CD4-positive, alpha-beta T cell (primary cell): ENCODE measurements around the gene CCDC27. TPM values are rescaled to one million over a fixed set of nuclear protein-coding genes. Genes with fewer than 3 reads are reported as not detected.

Experiments
- ATAC-seq: fragments of 200-7000 bp; cut with Tn5 transposase; one replicate; pipeline ENCODE4 v1.10.0; 2022; ENCODE audit warnings: mild to moderate bottlenecking; ENCODE audit not compliant: poor library complexity
- CTCF ChIA-PET: fragments of 350-600 bp; sonication (Branson Sonifier 250); formaldehyde crosslinking; loops from one replicate; lab custom pipeline; 2021; ENCODE audit warnings: antibody characterized with exemption, inconsistent platforms; lab: Charles Lee
- POLR2A ChIA-PET: fragments of 350-600 bp; sonication (Branson Sonifier 250); formaldehyde crosslinking; loops from one replicate; lab custom pipeline; 2021; ENCODE audit warnings: antibody characterized with exemption, inconsistent platforms; lab: Charles Lee
- DNase-seq, 14 experiments: peaks; one replicate each; pipeline ENCODE4 v3.0.0-alpha.2; 2013 to 2020; ENCODE audit warnings: mixed read lengths in 2 of 14
- H3K27ac ChIP-seq, 2 donors: one replicate each; pipeline versions ENCODE4 v1.5.1 to v1.7.0; 2013; ENCODE audit warnings: low read length in 2 of 2, low read depth in 1 of 2, mild to moderate bottlenecking in 1 of 2
- H3K27me3 ChIP-seq, 2 experiments: 1 replicate in 1 of 2; 2 replicates in 1 of 2; pipeline versions ENCODE4 v1.6.1 to v1.7.0; 2013; ENCODE audit warnings: low read length in 2 of 2, control low read depth in 1 of 2, mild to moderate bottlenecking in 1 of 2, moderate library complexity in 1 of 2; ENCODE audit not compliant: insufficient read depth in 2 of 2, control insufficient read depth in 1 of 2
- H3K36me3 ChIP-seq: one replicate; pipeline ENCODE4 v1.6.1; 2013; ENCODE audit warnings: low read length, control low read depth; ENCODE audit not compliant: insufficient read depth
- H3K4me1 ChIP-seq: one replicate; pipeline ENCODE4 v1.6.1; 2013; ENCODE audit warnings: low read length, control low read depth; ENCODE audit not compliant: insufficient read depth
- H3K4me3 ChIP-seq: one replicate; pipeline ENCODE4 v1.5.1; 2013; ENCODE audit warnings: mild to moderate bottlenecking, low read length, moderate library complexity
- H3K9me3 ChIP-seq, 2 experiments: 1 replicate in 1 of 2; 2 replicates in 1 of 2; pipeline versions ENCODE4 v1.6.1 to v1.7.0; 2013; ENCODE audit warnings: low read length in 2 of 2, mild to moderate bottlenecking in 2 of 2, control low read depth in 1 of 2, moderate library complexity in 1 of 2; ENCODE audit not compliant: control insufficient read depth in 1 of 2, insufficient read depth in 1 of 2
- H3K27ac Mint-ChIP-seq: one replicate; pipeline ENCODE4 v1.8.0; 2020; ENCODE audit warnings: mixed read lengths
- H3K27me3 Mint-ChIP-seq: one replicate; pipeline ENCODE4 v1.8.0; 2021; ENCODE audit warnings: mixed read lengths
- H3K36me3 Mint-ChIP-seq: one replicate; pipeline ENCODE4 v1.8.0; 2021; ENCODE audit warnings: low read depth, mixed read lengths
- H3K4me1 Mint-ChIP-seq: one replicate; pipeline ENCODE4 v1.8.0; 2021; ENCODE audit warnings: low read depth, mixed read lengths
- H3K4me3 Mint-ChIP-seq: one replicate; pipeline ENCODE4 v1.8.0; 2020; ENCODE audit warnings: mild to moderate bottlenecking, mixed read lengths
- H3K9me3 Mint-ChIP-seq: one replicate; pipeline ENCODE4 v1.8.0; 2020; ENCODE audit warnings: mixed read lengths
- intact Hi-C, 2 experiments: fragments of 100-400 bp; cut with DNase I in 1 of 2; cut with micrococcal nuclease in 1 of 2; formaldehyde crosslinking; loops; one replicate each; pipeline versions ENCODE4 v1.15.1 to v1.9.0; 2023 to 2025; cut with DNase I, micrococcal nuclease
- total RNA-seq, 174 experiments: library from RNA in 2 of 174; stranded (reverse) in 2 of 174; gene quantifications; one replicate each; pipeline ENCODE4 v1.2.3 and lab custom pipeline; 2021 to 2026
- TF ChIP-seq, protein P1 (sequence below): fragments of 200-600 bp; IDR thresholded peaks from one replicate; pipeline ENCODE4 v1.8.0; 2022; ENCODE audit warnings: antibody characterized with exemption, mild to moderate bottlenecking

Gene CCDC27
- total RNA-seq, 2 experiments from 2014 or later, result not detected

- H3K9me3 ChIP-seq, result no peaks in the 10 kb centered on the region
- Mint-ChIP-seq H3K36me3 (no peaks in the 10 kb centered on the region), H3K27me3 (peaks cover 10% of the 10 kb centered on the region), H3K27ac (no peak overlapping the region), H3K4me3 (no peak overlapping the region), H3K9me3 (no peaks in the 10 kb centered on the region), H3K4me1 (no peaks in the 10 kb centered on the region)
- no peaks in the 10 kb centered on the region for H3K36me3 ChIP-seq
- ChIA-PET POLR2A (no interaction called here), CTCF (no interaction called here)
- DNase-seq (no peak), ATAC-seq (no peak)
- H3K27ac ChIP-seq, result no peak overlapping the region
- H3K4me1 ChIP-seq, result peaks cover under 1% of the 10 kb centered on the region
- intact Hi-C loops, result no loop called here
- H3K4me3 ChIP-seq, result no peak overlapping the region
- TF ChIP-seq, protein P1, sequence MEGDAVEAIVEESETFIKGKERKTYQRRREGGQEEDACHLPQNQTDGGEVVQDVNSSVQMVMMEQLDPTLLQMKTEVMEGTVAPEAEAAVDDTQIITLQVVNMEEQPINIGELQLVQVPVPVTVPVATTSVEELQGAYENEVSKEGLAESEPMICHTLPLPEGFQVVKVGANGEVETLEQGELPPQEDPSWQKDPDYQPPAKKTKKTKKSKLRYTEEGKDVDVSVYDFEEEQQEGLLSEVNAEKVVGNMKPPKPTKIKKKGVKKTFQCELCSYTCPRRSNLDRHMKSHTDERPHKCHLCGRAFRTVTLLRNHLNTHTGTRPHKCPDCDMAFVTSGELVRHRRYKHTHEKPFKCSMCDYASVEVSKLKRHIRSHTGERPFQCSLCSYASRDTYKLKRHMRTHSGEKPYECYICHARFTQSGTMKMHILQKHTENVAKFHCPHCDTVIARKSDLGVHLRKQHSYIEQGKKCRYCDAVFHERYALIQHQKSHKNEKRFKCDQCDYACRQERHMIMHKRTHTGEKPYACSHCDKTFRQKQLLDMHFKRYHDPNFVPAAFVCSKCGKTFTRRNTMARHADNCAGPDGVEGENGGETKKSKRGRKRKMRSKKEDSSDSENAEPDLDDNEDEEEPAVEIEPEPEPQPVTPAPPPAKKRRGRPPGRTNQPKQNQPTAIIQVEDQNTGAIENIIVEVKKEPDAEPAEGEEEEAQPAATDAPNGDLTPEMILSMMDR, result no peak
- peaks cover 7 to 19% of the 10 kb centered on the region in 2 experiments for H3K27me3 ChIP-seq
These were observed 39.4 kb upstream of the CCDC27 start for GRCh38 chr1:3712573-3713535.

GRCh38 chr1:3713840-3714239 lies 38.4 kb upstream of the CCDC27 start:
- Mint-ChIP-seq H3K4me3 (no peak overlapping the region), H3K27me3 (peaks cover 10% of the 10 kb centered on the region), H3K36me3 (no peaks in the 10 kb centered on the region), H3K27ac (no peak overlapping the region), H3K9me3 (no peaks in the 10 kb centered on the region), H3K4me1 (no peaks in the 10 kb centered on the region)
- ChIA-PET CTCF (no interaction called here), POLR2A (no interaction called here)
- H3K27me3 ChIP-seq, result peaks cover 0 to 11% of the 10 kb centered on the region in 2 experiments
- ATAC-seq, result no peak
- no peaks in the 10 kb centered on the region for H3K9me3 ChIP-seq
- no peaks in the 10 kb centered on the region for H3K36me3 ChIP-seq
- DNase-seq, result no peak
- peaks cover 8% of the 10 kb centered on the region for H3K4me1 ChIP-seq
- H3K27ac ChIP-seq, result no peak overlapping the region
- H3K4me3 ChIP-seq, result no peak overlapping the region
- intact Hi-C loops, result no loop called here
- TF ChIP-seq, protein P1, result no peak

- Histone ChIP-seq H3K9me3 (no peaks in the 10 kb centered on the region), H3K4me3 (no peak overlapping the region), H3K27me3 (peaks cover 0 to 6% of the 10 kb centered on the region in 2 experiments), H3K36me3 (no peaks in the 10 kb centered on the region), H3K27ac (no peak overlapping the region), H3K4me1 (peaks cover 13% of the 10 kb centered on the region)
- DNase-seq, result no peak
- H3K4me1 Mint-ChIP-seq, result no peaks in the 10 kb centered on the region
- peaks cover 10% of the 10 kb centered on the region for H3K27me3 Mint-ChIP-seq
- no peak overlapping the region for H3K4me3 Mint-ChIP-seq
- no peaks in the 10 kb centered on the region for H3K9me3 Mint-ChIP-seq
- POLR2A ChIA-PET, result no interaction called here
- intact Hi-C loops, result no loop called here
- no peak for ATAC-seq
- CTCF ChIA-PET, result no interaction called here
- no peaks in the 10 kb centered on the region for H3K36me3 Mint-ChIP-seq
- TF ChIP-seq, protein P1, result no peak
- H3K27ac Mint-ChIP-seq, result no peak overlapping the region
These were observed 37.9 kb upstream of the CCDC27 start for GRCh38 chr1:3714284-3714741.
